Skeletal muscle satellite cell (primary cell): ENCODE measurements around the gene CCDC187.

ENCODE experiments used
- H3K27me3 ChIP-seq: 2 replicates; pipeline ENCODE4 v1.7.0; 2013; ENCODE audit warnings: low read length; ENCODE audit not compliant: control insufficient read depth, insufficient read depth
- H3K36me3 ChIP-seq: 2 replicates; pipeline ENCODE4 v1.7.0; 2013; ENCODE audit warnings: mild to moderate bottlenecking, control low read depth, low read length; ENCODE audit not compliant: insufficient read depth
- H3K4me1 ChIP-seq: 2 replicates; pipeline ENCODE4 v1.7.0; 2013; ENCODE audit warnings: low read length; ENCODE audit not compliant: control insufficient read depth, insufficient read depth
- H3K4me2 ChIP-seq: 2 replicates; pipeline ENCODE4 v1.7.0; 2013; ENCODE audit warnings: mild to moderate bottlenecking, low read length
- H3K4me3 ChIP-seq: 2 replicates; pipeline ENCODE4 v1.7.0; 2013; ENCODE audit warnings: low read length
- H3K9ac ChIP-seq: 2 replicates; pipeline ENCODE4 v1.7.0; 2013; ENCODE audit warnings: mild to moderate bottlenecking, low read depth, low read length, moderate library complexity
- H3K9me3 ChIP-seq: replicated peaks from 2 replicates; pipeline ENCODE4 v1.7.0; 2013; ENCODE audit warnings: mild to moderate bottlenecking, control low read depth, low read length

Gene CCDC187

GRCh38 chr9:136291306-136292025 lies 12.4 kb downstream of the CCDC187 start:
- Histone ChIP-seq H3K4me1 (no peaks in the 10 kb centered on the region), H3K36me3 (no peaks in the 10 kb centered on the region), H3K9ac (no peak overlapping the region), H3K4me2 (no peak overlapping the region), H3K4me3 (no peak overlapping the region), H3K9me3 (no peaks in the 10 kb centered on the region), H3K27me3 (peaks cover 38% of the 10 kb centered on the region)

- Histone ChIP-seq H3K9ac (no peak overlapping the region), H3K9me3 (no peaks in the 10 kb centered on the region), H3K27me3 (peaks cover 38% of the 10 kb centered on the region), H3K4me1 (no peaks in the 10 kb centered on the region), H3K4me2 (no peak overlapping the region), H3K4me3 (no peak overlapping the region), H3K36me3 (no peaks in the 10 kb centered on the region)
These were observed 13.3 kb downstream of the CCDC187 start for GRCh38 chr9:136290508-136291000.

- no peaks in the 10 kb centered on the region for H3K36me3 ChIP-seq
- peaks cover 40% of the 10 kb centered on the region for H3K27me3 ChIP-seq
- no peaks in the 10 kb centered on the region for H3K9me3 ChIP-seq
- no peak overlapping the region for H3K4me2 ChIP-seq
- no peaks in the 10 kb centered on the region for H3K4me1 ChIP-seq
- no peak overlapping the region for H3K9ac ChIP-seq
- no peak overlapping the region for H3K4me3 ChIP-seq
These were observed 14.0 kb downstream of the CCDC187 start for GRCh38 chr9:136289651-136290507.

GRCh38 chr9:136287960-136288753 lies 15.7 kb downstream of the CCDC187 start:
- peaks cover 40% of the 10 kb centered on the region for H3K27me3 ChIP-seq
- H3K9ac ChIP-seq: no peak overlapping the region
- H3K4me2 ChIP-seq: no peak overlapping the region

GRCh38 chr9:136286987-136287379 lies 16.9 kb downstream of the CCDC187 start:
- peaks cover 30% of the 10 kb centered on the region for H3K27me3 ChIP-seq
- H3K36me3 ChIP-seq: no peaks in the 10 kb centered on the region
- H3K9me3 ChIP-seq: no peaks in the 10 kb centered on the region
- no peak overlapping the region for H3K9ac ChIP-seq
- H3K4me3 ChIP-seq: no peak overlapping the region
- H3K4me2 ChIP-seq: no peak overlapping the region
- peaks cover 6% of the 10 kb centered on the region for H3K4me1 ChIP-seq

More at GRCh38 chr9:136287960-136288753, 15.7 kb downstream of the CCDC187 start:
- no peaks in the 10 kb centered on the region for H3K9me3 ChIP-seq
- peaks cover 5% of the 10 kb centered on the region for H3K4me1 ChIP-seq
- no peak overlapping the region for H3K4me3 ChIP-seq
- H3K36me3 ChIP-seq: no peaks in the 10 kb centered on the region

GRCh38 chr9:136286359-136286986 lies 17.4 kb downstream of the CCDC187 start:
- Histone ChIP-seq H3K4me3 (no peak overlapping the region), H3K4me1 (peaks cover 6% of the 10 kb centered on the region), H3K9me3 (no peaks in the 10 kb centered on the region), H3K4me2 (no peak overlapping the region), H3K27me3 (peaks cover 25% of the 10 kb centered on the region), H3K9ac (no peak overlapping the region), H3K36me3 (no peaks in the 10 kb centered on the region)

GRCh38 chr9:136285501-136286358 lies 18.2 kb downstream of the CCDC187 start:
- Histone ChIP-seq H3K9me3 (no peaks in the 10 kb centered on the region), H3K9ac (no peak overlapping the region), H3K4me3 (no peak overlapping the region), H3K4me2 (no peak overlapping the region), H3K36me3 (no peaks in the 10 kb centered on the region), H3K27me3 (peaks cover 23% of the 10 kb centered on the region), H3K4me1 (peaks cover 6% of the 10 kb centered on the region)

GRCh38 chr9:136284951-136285350 lies 18.9 kb downstream of the CCDC187 start:
- Histone ChIP-seq H3K36me3 (no peaks in the 10 kb centered on the region), H3K9ac (no peak overlapping the region), H3K4me2 (no peak overlapping the region), H3K27me3 (peaks cover 29% of the 10 kb centered on the region), H3K9me3 (no peaks in the 10 kb centered on the region), H3K4me3 (no peak overlapping the region), H3K4me1 (peaks cover 6% of the 10 kb centered on the region)

GRCh38 chr9:136284311-136284710 lies 19.6 kb downstream of the CCDC187 start:
- Histone ChIP-seq H3K36me3 (no peaks in the 10 kb centered on the region), H3K4me2 (no peak overlapping the region), H3K9me3 (no peaks in the 10 kb centered on the region), H3K27me3 (peaks cover 35% of the 10 kb centered on the region), H3K9ac (no peak overlapping the region), H3K4me1 (peaks cover 6% of the 10 kb centered on the region), H3K4me3 (no peak overlapping the region)
